PFSK-1 (cell line): Measurements from ENCODE around the gene FOXD1.

Experiments used
- FOXP2 ChIP-seq: optimal IDR thresholded peaks from 2 replicates; pipeline ENCODE3; 2011; ENCODE audit warnings: borderline replicate concordance, control low read depth, inconsistent platforms; ENCODE audit not compliant: insufficient read depth; ENCODE audit errors: extremely low read length, extremely low read depth
- POLR2AphosphoS5 ChIP-seq: IDR thresholded peaks from 2 replicates; pipeline ENCODE4 v1.6.1; 2012; ENCODE audit warnings: low read depth, mild to moderate bottlenecking, control low read depth, low read length, moderate library complexity
- SIN3A ChIP-seq: IDR thresholded peaks from 2 replicates; pipeline ENCODE4 v1.6.1; 2012; ENCODE audit warnings: mild to moderate bottlenecking, low read length, moderate library complexity, borderline replicate concordance; ENCODE audit not compliant: insufficient read depth
- TAF1 ChIP-seq: IDR thresholded peaks from 2 replicates; pipeline ENCODE4 v1.6.1; 2012; ENCODE audit warnings: low read length, control low read depth, borderline replicate concordance; ENCODE audit not compliant: insufficient read depth
- TF ChIP-seq, protein P1 (sequence below), 2 experiments: IDR thresholded peaks; 2 replicates each; pipeline versions ENCODE4 v1.6.1 to v1.8.0; 2011 to 2012; ENCODE audit warnings: low read depth in 2 of 2, low read length in 2 of 2, control low read depth in 1 of 2, inconsistent platforms in 1 of 2, mild to moderate bottlenecking in 1 of 2, moderate library complexity in 1 of 2; ENCODE audit not compliant: insufficient read depth in 1 of 2

FOXD1 gene

DNA sequence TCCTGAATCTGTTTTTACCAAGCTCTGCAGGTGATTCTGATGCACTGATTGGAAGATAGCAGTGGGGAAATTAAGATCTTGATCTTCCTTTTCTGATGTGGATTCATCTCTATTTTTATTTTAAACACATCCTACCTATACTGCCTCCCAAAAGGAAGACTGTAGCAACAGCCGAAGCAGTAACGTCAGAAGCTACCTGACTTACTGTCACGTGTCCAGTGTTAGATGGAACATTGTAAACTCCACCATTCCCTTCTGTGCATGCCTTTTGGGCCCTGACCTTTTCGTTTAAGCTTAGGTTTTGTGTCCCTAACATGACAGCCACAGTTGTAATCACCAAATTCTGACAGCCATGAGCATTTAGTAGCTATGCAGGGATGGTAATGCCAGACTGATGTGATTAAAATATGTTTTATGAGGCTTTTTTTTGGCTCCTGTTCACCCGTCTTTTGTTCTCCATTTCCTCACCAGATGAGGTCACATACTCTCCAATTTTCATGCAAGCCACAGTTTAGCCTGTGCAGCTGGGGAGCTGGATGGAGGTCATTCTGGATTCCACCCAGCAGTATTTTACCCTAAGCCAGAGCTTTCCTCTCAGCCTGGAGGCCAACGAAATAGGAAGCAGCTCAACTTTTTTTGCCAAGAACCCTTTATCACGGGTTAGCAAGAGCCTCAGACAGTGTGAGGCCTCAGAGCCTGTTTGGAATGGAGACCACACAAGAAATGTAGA, 15.6 kb upstream of the FOXD1 start:
- TF ChIP-seq POLR2AphosphoS5 (no peak), TAF1 (no peak), FOXP2 (no peak), SIN3A (no peak)
- TF ChIP-seq, protein P1, sequence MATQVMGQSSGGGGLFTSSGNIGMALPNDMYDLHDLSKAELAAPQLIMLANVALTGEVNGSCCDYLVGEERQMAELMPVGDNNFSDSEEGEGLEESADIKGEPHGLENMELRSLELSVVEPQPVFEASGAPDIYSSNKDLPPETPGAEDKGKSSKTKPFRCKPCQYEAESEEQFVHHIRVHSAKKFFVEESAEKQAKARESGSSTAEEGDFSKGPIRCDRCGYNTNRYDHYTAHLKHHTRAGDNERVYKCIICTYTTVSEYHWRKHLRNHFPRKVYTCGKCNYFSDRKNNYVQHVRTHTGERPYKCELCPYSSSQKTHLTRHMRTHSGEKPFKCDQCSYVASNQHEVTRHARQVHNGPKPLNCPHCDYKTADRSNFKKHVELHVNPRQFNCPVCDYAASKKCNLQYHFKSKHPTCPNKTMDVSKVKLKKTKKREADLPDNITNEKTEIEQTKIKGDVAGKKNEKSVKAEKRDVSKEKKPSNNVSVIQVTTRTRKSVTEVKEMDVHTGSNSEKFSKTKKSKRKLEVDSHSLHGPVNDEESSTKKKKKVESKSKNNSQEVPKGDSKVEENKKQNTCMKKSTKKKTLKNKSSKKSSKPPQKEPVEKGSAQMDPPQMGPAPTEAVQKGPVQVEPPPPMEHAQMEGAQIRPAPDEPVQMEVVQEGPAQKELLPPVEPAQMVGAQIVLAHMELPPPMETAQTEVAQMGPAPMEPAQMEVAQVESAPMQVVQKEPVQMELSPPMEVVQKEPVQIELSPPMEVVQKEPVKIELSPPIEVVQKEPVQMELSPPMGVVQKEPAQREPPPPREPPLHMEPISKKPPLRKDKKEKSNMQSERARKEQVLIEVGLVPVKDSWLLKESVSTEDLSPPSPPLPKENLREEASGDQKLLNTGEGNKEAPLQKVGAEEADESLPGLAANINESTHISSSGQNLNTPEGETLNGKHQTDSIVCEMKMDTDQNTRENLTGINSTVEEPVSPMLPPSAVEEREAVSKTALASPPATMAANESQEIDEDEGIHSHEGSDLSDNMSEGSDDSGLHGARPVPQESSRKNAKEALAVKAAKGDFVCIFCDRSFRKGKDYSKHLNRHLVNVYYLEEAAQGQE (IDR thresholded peaks at IDR 0.05; ENCODE audit: insufficient read depth in 1 of 2, low read depth in 2 of 2, low read length in 2 of 2) = no peak

DNA sequence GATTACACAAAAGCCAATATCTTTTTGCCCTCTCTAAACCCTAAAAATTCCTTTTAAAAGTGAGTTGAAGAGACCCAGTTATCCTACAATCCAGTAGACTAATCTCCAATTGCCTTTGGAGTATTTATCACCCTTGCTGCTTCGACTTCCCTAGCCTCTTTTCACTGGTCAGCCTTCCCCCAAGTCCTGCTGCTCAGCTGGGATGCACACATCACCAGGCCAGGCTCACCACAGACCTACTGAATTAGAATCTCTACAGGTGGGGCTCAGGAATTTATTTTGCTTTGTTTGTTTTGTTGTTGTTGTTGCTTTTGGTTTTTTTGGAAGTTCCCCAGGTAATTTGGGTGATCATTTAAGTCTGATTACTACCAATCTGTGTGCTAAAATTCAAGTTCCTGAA, 11.6 kb upstream of the FOXD1 start:
- TF ChIP-seq POLR2AphosphoS5 = no peak

GRCh38 chr5:73459366-73459765, 10.8 kb upstream of the FOXD1 start:
- TF ChIP-seq, protein P1 (IDR thresholded peaks at IDR 0.05; ENCODE audit: insufficient read depth in 1 of 2, low read depth in 2 of 2, low read length in 2 of 2) = no peak
- TF ChIP-seq FOXP2 (no peak), TAF1 (no peak), POLR2AphosphoS5 (no peak), SIN3A (no peak)

DNA sequence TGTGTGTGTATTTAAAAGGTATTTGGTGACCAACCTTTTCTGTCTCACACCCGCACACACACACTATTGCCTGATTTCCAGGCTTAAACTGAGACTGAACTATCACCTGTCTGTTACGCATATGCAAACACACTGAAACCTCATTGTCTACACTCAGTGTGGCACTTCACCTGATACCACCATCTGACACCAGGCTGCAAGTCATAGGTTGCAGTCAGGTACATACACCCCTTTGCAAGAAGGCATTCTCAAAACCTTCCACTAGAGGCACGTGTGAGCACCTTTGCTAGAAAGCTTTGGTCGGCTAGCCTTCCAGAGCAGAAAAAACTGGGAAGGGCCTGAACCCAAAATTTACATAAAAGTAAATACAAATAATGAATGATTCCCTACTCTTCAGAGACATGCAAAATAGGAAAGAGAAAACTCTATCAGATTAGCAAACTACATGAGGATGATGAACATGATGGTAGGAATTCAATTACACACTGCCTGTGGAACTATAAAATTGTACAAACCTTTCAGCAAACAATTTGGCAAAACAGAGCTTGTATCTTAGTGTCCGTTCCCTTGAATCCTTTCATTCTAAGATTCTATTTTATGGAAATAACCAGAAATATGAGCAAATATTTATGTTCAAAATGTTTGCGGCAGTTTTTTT, 5.9 kb upstream of the FOXD1 start:
- TF ChIP-seq, protein P1 (IDR thresholded peaks at IDR 0.05; ENCODE audit: insufficient read depth in 1 of 2, low read depth in 2 of 2, low read length in 2 of 2) = no peak
- TF ChIP-seq SIN3A (no peak), POLR2AphosphoS5 (no peak), FOXP2 (no peak)

DNA sequence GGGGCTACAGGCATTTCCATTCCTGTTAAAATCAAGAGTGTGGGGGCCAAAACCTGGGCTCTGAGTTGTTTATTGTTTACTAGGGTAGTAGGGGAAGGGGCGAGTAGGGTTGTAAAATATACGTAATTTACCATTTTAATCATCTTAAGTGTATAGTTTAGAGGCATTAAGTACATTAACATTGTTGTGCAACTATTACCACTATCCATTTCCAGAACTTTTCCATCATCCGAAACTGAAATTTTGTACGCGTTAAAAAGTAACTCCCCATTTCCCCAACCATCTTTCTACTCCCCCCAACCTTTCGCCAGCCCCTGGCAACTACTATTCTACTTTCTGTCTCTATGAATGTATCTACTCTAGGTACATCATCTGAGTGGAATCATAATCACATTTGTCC, 3.6 kb upstream of the FOXD1 start:
- TF ChIP-seq TAF1 = no peak
- no peak for TF ChIP-seq POLR2AphosphoS5
- TF ChIP-seq SIN3A = no peak
- TF ChIP-seq FOXP2 = no peak
- TF ChIP-seq, protein P1 (IDR thresholded peaks at IDR 0.05; ENCODE audit: insufficient read depth in 1 of 2, low read depth in 2 of 2, low read length in 2 of 2) = no peak
